A549 (cell line): ENCODE data around the gene ZNF282.

Source experiments
- CBX8 ChIP-seq: fragments of 200-600 bp; sonication (generic); IDR thresholded peaks from 2 replicates; pipeline ENCODE4 v1.6.1; 2016
- CTCF ChIP-seq: fragments of >200 bp; sonication (Bioruptor Twin); formaldehyde crosslinking; IDR thresholded peaks from 3 replicates; pipeline ENCODE4 v1.5.1; 2016
- HEYL ChIP-seq: fragments of 250-450 bp; sonication (Bioruptor Pico); IDR thresholded peaks from 2 replicates; pipeline ENCODE4 v1.8.0; 2021; ENCODE audit warnings: mild to moderate bottlenecking, moderate library complexity
- JUNB ChIP-seq: fragments of >200 bp; sonication (Bioruptor Twin); formaldehyde crosslinking; IDR thresholded peaks from 2 replicates; pipeline ENCODE4 v1.6.1; 2016
- MAFK ChIP-seq: fragments of 450-650 bp; IDR thresholded peaks from 2 replicates; pipeline ENCODE4 v1.6.1; 2014; ENCODE audit not compliant: partially characterized antibody
- REST ChIP-seq: fragments of 200-600 bp; sonication (generic); IDR thresholded peaks from 2 replicates; pipeline ENCODE4 v1.6.1; 2016; ENCODE audit warnings: antibody characterized with exemption, mild to moderate bottlenecking, moderate library complexity

- TF ChIP-seq CTCF (no peak), REST (no peak), HEYL (CRISPR knock-in tag) (no peak), JUNB (no peak), CBX8 (no peak), MAFK (no peak)
These were observed 59.0 kb downstream of the ZNF282 start for GRCh38 chr7:149254181-149254858.
